ENCODE results near the gene SKI. TPM values are rescaled to one million over a fixed set of nuclear protein-coding genes. Genes with fewer than 3 reads are reported as not detected.
"Not testable (repeated sequence)": the region's sequence is repeated elsewhere in the genome, so short reads cannot be mapped to it uniquely, and the experiment has no call there.

SKI gene
- total RNA-seq, 6 donors from 2014 or later: 57.3 to 108 (median 96.9) TPM

DNA sequence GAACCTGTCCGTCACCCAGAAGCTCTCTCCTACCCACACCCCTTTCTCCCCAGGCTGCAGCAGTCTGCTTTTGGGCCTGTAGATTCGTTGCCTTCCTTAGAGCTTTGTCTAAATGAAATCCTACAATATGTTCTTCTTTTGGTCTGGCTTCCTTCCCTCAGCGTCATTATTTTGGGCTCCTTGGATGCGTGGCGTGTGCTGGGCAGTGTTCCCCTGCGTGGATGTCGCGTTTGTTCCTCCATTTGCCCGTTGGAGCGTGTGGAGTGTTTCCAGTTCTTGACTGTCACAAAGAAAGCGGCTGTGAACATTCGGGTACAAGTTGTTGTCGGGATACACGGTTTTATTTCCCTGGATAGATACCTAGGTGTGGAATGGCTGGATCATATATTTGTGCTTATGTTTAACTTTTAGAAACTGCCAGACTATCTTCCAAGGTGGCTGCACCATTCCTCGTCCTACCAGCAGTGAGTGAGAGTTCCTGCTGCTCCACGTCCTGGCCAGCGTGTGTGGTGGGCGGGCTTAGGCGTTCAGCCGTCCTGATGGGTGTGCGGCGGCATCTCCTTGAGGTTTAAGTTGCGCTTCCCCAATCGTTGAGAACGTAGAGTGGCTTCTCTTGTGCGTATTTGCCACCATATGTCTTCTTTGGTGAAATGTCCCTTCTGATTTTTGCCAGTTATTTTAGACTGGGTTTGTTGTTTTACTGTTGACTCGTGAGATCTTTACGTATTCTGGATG lies 31.7 kb downstream of the SKI start:
- Histone ChIP-seq H3K27ac (peak overlapping the region in 1 of 4 donors; percentile 0), H3K4me1 (peaks cover 23 to 64% (median 40%) of the 10 kb centered on the region in 4 donors), H3K27me3 (no peaks in the 10 kb centered on the region), H3K9me3 (peaks cover 0 to 15% (median 6%) of the 10 kb centered on the region in 4 donors), H3K4me3 (no peak overlapping the region), H3K36me3 (no peaks in the 10 kb centered on the region)
- TF ChIP-seq EP300 (IDR thresholded peaks at IDR 0.05) (no peak), POLR2AphosphoS5 (IDR thresholded peaks at IDR 0.05) (no peak), POLR2A (IDR thresholded peaks at IDR 0.05) (no peak)
- TF ChIP-seq, protein P1, sequence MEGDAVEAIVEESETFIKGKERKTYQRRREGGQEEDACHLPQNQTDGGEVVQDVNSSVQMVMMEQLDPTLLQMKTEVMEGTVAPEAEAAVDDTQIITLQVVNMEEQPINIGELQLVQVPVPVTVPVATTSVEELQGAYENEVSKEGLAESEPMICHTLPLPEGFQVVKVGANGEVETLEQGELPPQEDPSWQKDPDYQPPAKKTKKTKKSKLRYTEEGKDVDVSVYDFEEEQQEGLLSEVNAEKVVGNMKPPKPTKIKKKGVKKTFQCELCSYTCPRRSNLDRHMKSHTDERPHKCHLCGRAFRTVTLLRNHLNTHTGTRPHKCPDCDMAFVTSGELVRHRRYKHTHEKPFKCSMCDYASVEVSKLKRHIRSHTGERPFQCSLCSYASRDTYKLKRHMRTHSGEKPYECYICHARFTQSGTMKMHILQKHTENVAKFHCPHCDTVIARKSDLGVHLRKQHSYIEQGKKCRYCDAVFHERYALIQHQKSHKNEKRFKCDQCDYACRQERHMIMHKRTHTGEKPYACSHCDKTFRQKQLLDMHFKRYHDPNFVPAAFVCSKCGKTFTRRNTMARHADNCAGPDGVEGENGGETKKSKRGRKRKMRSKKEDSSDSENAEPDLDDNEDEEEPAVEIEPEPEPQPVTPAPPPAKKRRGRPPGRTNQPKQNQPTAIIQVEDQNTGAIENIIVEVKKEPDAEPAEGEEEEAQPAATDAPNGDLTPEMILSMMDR (IDR thresholded peaks at IDR 0.05): no peak
- peak in 1 of 2 donors; percentile 27 for ATAC-seq (ENCODE audit: low FRiP score in 2 of 2)
- 83 to 88% methylated on average over 28 of the region's 28 CpGs for WGBS, 2 donors
- no peak for DNase-seq

DNA sequence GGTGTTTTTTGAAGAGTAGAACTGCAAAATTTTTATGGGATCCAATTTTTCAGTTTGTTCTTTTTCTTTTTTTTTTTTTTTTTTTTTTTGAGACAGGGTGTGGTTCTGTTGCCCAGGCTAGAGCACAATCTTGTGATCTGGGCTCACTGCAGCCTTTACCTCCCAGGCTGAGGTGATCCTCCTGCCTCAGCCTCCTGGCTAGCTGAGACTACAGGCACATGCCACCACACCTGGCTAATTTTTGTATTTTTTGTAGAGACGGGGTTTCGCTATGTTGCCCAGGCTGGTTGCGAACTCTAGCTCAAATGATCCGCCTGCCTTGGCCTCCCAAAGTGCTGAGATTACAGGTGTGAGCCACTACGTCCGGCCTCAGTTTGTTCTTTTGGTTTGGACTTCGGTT lies 32.4 kb downstream of the SKI start:
- H3K4me3 ChIP-seq; H3K36me3 ChIP-seq; ATAC-seq (ENCODE audit: low FRiP score in 2 of 2); H3K27ac ChIP-seq; H3K27me3 ChIP-seq; DNase-seq: not testable (repeated sequence)
- 90 to 94% methylated on average over 7 of the region's 7 CpGs for WGBS, 2 donors
- peaks cover 26 to 66% (median 38%) of the 10 kb centered on the region in 4 donors for H3K4me1 ChIP-seq
- H3K9me3 ChIP-seq: peaks cover 0 to 11% (median 4%) of the 10 kb centered on the region in 4 donors

DNA sequence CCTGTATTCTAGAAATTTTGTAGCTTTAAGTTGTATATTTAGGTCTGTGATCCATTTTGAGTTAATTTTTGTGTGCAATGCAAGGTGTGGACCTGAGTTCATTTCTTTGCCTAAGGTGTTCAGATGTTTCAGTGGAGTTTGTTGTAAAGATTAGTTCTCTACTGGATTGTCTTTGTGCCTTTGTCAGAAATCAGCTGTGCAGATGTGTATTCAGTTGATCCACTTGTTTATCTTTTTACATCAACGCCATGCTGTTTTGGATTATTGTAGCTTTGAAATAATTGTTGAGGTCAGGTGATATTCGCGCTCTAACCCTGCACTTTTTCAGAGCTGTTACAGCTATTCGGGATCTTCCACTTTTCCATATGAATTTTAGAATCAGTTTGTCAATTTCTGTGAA lies 32.8 kb downstream of the SKI start:
- DNase-seq: no peak
- Histone ChIP-seq H3K27me3 (no peaks in the 10 kb centered on the region), H3K9me3 (peaks cover 0 to 6% (median 2%) of the 10 kb centered on the region in 4 donors), H3K36me3 (no peaks in the 10 kb centered on the region), H3K4me3 (no peak overlapping the region), H3K27ac (no peak overlapping the region), H3K4me1 (peaks cover 30 to 70% (median 40%) of the 10 kb centered on the region in 4 donors)
- ATAC-seq (ENCODE audit: low FRiP score in 2 of 2): no peak
- 91 to 93% methylated on average over 4 of the region's 4 CpGs for WGBS, 2 donors
- TF ChIP-seq, protein P1 (IDR thresholded peaks at IDR 0.05): no peak
- TF ChIP-seq POLR2AphosphoS5 (IDR thresholded peaks at IDR 0.05) (no peak), POLR2A (IDR thresholded peaks at IDR 0.05) (no peak), EP300 (IDR thresholded peaks at IDR 0.05) (no peak)

DNA sequence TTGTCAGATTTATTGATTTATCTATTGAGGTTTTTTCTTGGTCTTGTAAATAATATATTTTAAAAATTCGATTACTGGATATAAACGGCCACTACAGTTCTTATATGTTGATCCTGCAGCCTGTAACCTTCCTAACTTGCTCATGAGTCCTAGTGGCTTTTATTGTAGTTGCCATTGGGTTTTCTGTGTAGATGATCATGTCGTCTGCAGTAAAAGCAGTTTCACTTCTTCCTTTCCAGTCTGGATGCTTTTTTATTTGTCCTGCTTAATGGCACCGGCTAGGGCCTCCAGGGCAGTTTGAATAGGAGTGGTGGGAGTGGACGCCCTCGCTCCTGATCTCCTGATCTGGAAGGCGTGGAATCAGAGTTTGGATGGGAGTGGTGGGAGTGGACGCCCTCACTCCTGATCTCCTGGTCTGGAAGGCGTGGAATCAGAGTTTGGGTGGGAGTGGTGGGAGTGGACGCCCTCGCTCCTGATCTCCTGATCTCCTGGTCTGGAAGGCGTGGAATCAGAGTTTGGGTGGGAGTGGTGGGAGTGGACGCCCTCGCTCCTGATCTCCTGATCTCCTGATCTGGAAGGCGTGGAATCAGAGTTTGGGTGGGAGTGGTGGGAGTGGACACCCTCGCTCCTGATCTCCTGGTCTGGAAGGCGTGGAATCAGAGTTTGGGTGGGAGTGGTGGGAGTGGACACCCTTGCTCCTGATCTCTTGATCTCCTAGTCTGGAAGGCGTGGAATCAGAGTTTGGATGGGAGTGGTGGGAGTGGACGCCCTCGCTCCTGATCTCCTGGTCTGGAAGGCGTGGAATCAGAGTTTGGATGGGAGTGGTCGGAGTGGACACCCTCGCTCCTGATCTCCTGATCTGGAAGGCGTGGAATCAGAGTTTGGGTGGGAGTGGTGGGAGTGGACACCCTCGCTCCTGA lies 33.6 kb downstream of the SKI start:
- not testable (repeated sequence) for DNase-seq; H3K27ac ChIP-seq; H3K36me3 ChIP-seq; H3K4me3 ChIP-seq; H3K9me3 ChIP-seq; H3K27me3 ChIP-seq; ATAC-seq (ENCODE audit: low FRiP score in 2 of 2)
- 86 to 91% methylated on average over 20 to 25 of the region's 25 CpGs for WGBS, 2 donors
- peaks cover 36 to 71% (median 43%) of the 10 kb centered on the region in 4 donors for H3K4me1 ChIP-seq

DNA sequence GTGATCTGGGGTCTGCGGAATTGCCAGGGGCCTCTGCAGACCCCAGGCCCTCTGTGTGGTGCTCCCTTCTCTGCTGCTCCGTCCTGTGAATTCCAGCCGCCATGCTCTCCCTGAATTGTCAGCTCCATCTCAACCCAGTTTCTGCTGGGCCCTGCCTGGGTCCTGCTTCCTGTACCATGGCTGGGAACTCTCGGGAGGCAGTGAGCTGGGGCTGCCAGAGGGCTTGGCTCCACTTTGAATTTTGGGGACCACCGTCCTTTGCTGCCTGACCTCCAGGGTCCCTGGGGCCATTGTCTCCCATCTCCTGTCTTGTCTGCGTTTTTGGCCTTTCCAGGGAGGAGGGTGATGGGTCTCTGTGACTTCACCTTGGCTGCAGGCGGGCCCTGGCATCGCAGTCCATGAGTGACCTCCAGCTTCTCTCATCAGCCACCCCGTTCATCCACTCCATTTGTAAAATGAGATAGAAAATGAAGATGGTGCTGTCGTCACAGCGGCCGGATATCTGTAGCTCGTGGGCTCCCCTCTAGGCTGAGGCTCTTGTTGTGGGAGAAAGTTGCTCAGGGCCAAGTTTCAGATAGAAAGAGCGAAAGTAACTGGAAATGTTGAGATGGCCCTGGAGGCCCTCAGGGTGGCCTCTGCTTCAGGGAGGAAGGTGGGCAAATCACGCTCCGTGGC lies 38.3 kb downstream of the SKI start:
- no peak overlapping the region for H3K27ac ChIP-seq
- H3K4me3 ChIP-seq: no peak overlapping the region
- no peaks in the 10 kb centered on the region for H3K36me3 ChIP-seq
- TF ChIP-seq EP300 (IDR thresholded peaks at IDR 0.05) (no peak), POLR2A (IDR thresholded peaks at IDR 0.05) (no peak), POLR2AphosphoS5 (IDR thresholded peaks at IDR 0.05) (no peak)
- TF ChIP-seq, protein P1 (IDR thresholded peaks at IDR 0.05): no peak
- ATAC-seq (ENCODE audit: low FRiP score in 2 of 2) (no peak), DNase-seq (no peak)
- peaks cover 48 to 78% (median 56%) of the 10 kb centered on the region in 4 donors for H3K4me1 ChIP-seq
- H3K9me3 ChIP-seq: no peaks in the 10 kb centered on the region
- 82 to 91% methylated on average over 13 to 16 of the region's 16 CpGs for WGBS, 2 donors
- H3K27me3 ChIP-seq: no peaks in the 10 kb centered on the region

Data from upper lobe of left lung (tissue), 6 donors.